Measurements from ENCODE around the gene ASF1B. TPM values are rescaled to one million over a fixed set of nuclear protein-coding genes. Genes with fewer than 3 reads are reported as not detected.

The ASF1B gene
- total and polyA plus RNA-seq, 12 donors, result 0.48 to 17.2 (median 1.9) TPM

- H3K4me3 ChIP-seq, result no peak overlapping the region
- TF ChIP-seq POLR2A (IDR thresholded peaks at IDR 0.05), result no peak
- no peak for TF ChIP-seq CTCF (IDR thresholded peaks at IDR 0.05)
- no peaks in the 10 kb centered on the region for H3K4me1 ChIP-seq (replicated peaks in 1 of 2)
- H3K9me3 ChIP-seq (replicated peaks in 1 of 3), result no peaks in the 10 kb centered on the region
- no peaks in the 10 kb centered on the region for H3K27me3 ChIP-seq
- H3K27ac ChIP-seq, result no peak overlapping the region
- WGBS, 4 donors, result 91 to 96% (median 94%) methylated on average over 6 of the region's 6 CpGs
- intact Hi-C loops (cut with DNase I), result no loop called here
- peaks cover 0 to 2% of the 10 kb centered on the region in 2 donors for H3K36me3 ChIP-seq (replicated peaks in 1 of 2)
- no peak for DNase-seq
These were observed 39.0 kb upstream of the ASF1B start for GRCh38 chr19:14175351-14175792.

GRCh38 chr19:14174883-14175282 is 38.5 kb upstream of the ASF1B start:
- WGBS, 4 donors, result 96 to 100% (median 97%) methylated on average over 5 to 9 of the region's 9 CpGs
- no peaks in the 10 kb centered on the region for H3K4me1 ChIP-seq (replicated peaks in 1 of 2)
- H3K4me3 ChIP-seq, result no peak overlapping the region
- H3K9me3 ChIP-seq (replicated peaks in 1 of 3), result no peaks in the 10 kb centered on the region
- intact Hi-C loops (cut with DNase I), result no loop called here
- no peaks in the 10 kb centered on the region for H3K27me3 ChIP-seq
- no peak for DNase-seq
- H3K36me3 ChIP-seq (replicated peaks in 1 of 2), result peaks cover 0 to 2% of the 10 kb centered on the region in 2 donors
- no peak for TF ChIP-seq POLR2A (IDR thresholded peaks at IDR 0.05)
- no peak for TF ChIP-seq CTCF (IDR thresholded peaks at IDR 0.05)
- H3K27ac ChIP-seq, result no peak overlapping the region

- Histone ChIP-seq H3K9me3 (replicated peaks in 1 of 3) (no peaks in the 10 kb centered on the region), H3K36me3 (replicated peaks in 1 of 2) (no peaks in the 10 kb centered on the region), H3K27ac (no peak overlapping the region), H3K4me3 (no peak overlapping the region), H3K4me1 (replicated peaks in 1 of 2) (peaks cover 0 to 6% of the 10 kb centered on the region in 2 donors), H3K27me3 (no peaks in the 10 kb centered on the region)
- intact Hi-C loops (cut with DNase I), result loop anchor here in 1 of 2 donors (10.0 kb wide), 1 partner anchor 176 kb away; no protein-coding TSS in a partner anchor
- WGBS, 4 donors, result 91 to 94% (median 92%) methylated on average over 5 to 12 of the region's 12 CpGs
- TF ChIP-seq POLR2A (IDR thresholded peaks at IDR 0.05) (no peak), CTCF (IDR thresholded peaks at IDR 0.05) (no peak)
- no peak for DNase-seq
These were observed 32.6 kb upstream of the ASF1B start for GRCh38 chr19:14168993-14169392.

- intact Hi-C loops (cut with DNase I), result loop anchor here in 1 of 2 donors (10.0 kb wide), 1 partner anchor 176 kb away; no protein-coding TSS in a partner anchor
- Histone ChIP-seq H3K27me3 (no peaks in the 10 kb centered on the region), H3K27ac (no peak overlapping the region), H3K36me3 (replicated peaks in 1 of 2) (no peaks in the 10 kb centered on the region), H3K4me1 (replicated peaks in 1 of 2) (peaks cover 0 to 6% of the 10 kb centered on the region in 2 donors), H3K9me3 (replicated peaks in 1 of 3) (no peaks in the 10 kb centered on the region), H3K4me3 (no peak overlapping the region)
- 83 to 88% (median 86%) methylated on average over 18 to 19 of the region's 19 CpGs for WGBS, 4 donors
- TF ChIP-seq POLR2A (IDR thresholded peaks at IDR 0.05), result no peak
- TF ChIP-seq CTCF (IDR thresholded peaks at IDR 0.05), result no peak
- DNase-seq, result no peak
These were observed 32.0 kb upstream of the ASF1B start for GRCh38 chr19:14168259-14168972.

Measured in adrenal gland (tissue), 12 donors.